Astrocyte of the cerebellum (primary cell): ENCODE data around the gene PRRG2.
"Not testable (repeated sequence)": the region's sequence is repeated elsewhere in the genome, so short reads cannot be mapped to it uniquely, and the experiment has no call there.

ENCODE experiments used
- DNase-seq: peaks from one replicate; pipeline ENCODE4 v3.0.0-alpha.2; 2011; ENCODE audit warnings: low read depth
- H3K4me3 ChIP-seq: 2 replicates; pipeline ENCODE4 v1.5.1; 2011; ENCODE audit warnings: mild to moderate bottlenecking, low read depth, low read length, moderate library complexity
- CTCF ChIP-seq: IDR thresholded peaks from 2 replicates; pipeline ENCODE4 v1.5.1; 2012; ENCODE audit warnings: low read length, low read depth, moderate library complexity, mild to moderate bottlenecking; ENCODE audit errors: missing control alignments
- in situ Hi-C: cut with HindIII; loops from 2 replicates; pipeline ENCODE4 v1.10.0; 2017; ENCODE audit warnings: low sequenced_read_pairs

Gene PRRG2

GRCh38 chr19:49631014-49631588 lies 50.0 kb downstream of the PRRG2 start:
- in situ Hi-C loops, result no loop called here

DNA sequence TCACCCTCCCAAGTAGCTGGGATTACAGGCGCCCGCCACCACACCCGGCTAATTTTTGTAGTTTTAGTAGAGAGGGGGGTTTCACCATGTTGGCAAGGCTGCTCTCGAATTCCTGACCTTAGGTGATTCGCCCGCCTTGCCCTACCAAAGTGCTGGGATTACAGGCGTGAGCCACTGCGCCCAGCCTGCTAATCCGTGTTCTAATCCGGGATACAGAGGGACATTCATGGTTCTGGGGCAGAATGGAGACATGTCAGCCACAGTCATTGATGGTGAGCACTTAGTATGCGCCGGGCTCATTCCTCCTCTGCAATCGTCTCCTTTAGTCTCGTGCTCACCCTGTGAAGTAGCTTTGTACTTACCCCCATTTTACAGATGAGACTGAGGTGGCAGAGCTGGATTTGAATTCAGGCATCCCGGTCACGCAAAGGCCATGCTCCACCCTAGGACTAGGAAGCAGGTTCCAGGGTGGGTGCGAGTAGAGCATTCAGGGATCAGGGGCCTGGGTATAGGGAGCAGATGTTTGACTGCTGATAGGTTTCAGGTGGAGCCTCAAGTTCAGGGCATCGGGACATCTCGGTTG lies 50.6 kb downstream of the PRRG2 start:
- H3K4me3 ChIP-seq, result no peak overlapping the region
- in situ Hi-C loops, result no loop called here
- TF ChIP-seq CTCF, result no peak
- DNase-seq, result no peak

More at GRCh38 chr19:49631014-49631588, 50.0 kb downstream of the PRRG2 start:
- TF ChIP-seq CTCF, result no peak
- no peak for DNase-seq
- H3K4me3 ChIP-seq, result no peak overlapping the region

DNA sequence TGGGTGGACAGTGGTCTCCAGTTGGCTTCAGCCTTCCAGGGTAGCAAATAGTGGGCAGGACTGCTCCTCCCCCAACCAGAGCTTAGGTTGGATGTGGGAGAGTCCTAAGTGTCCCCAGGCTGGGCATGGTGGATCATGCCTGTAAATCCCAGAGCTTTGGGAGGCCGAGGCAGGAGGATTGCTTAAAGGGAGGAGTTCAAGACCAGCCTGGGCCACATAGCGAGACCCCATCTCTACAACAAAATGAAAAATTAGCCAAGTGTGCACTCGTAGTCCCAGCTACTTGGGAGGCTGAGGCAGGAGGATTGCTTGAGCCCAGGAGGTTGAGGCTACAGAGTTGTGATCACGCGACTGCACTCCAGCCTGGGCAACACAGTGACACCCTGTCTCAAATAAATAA lies 51.5 kb downstream of the PRRG2 start:
- H3K4me3 ChIP-seq, result no peak overlapping the region
- in situ Hi-C loops, result no loop called here
- no peak for DNase-seq
- no peak for TF ChIP-seq CTCF

- H3K4me3 ChIP-seq, DNase-seq, in situ Hi-C loops: not testable (repeated sequence)
These were observed 52.2 kb downstream of the PRRG2 start for GRCh38 chr19:49633273-49633672.

DNA sequence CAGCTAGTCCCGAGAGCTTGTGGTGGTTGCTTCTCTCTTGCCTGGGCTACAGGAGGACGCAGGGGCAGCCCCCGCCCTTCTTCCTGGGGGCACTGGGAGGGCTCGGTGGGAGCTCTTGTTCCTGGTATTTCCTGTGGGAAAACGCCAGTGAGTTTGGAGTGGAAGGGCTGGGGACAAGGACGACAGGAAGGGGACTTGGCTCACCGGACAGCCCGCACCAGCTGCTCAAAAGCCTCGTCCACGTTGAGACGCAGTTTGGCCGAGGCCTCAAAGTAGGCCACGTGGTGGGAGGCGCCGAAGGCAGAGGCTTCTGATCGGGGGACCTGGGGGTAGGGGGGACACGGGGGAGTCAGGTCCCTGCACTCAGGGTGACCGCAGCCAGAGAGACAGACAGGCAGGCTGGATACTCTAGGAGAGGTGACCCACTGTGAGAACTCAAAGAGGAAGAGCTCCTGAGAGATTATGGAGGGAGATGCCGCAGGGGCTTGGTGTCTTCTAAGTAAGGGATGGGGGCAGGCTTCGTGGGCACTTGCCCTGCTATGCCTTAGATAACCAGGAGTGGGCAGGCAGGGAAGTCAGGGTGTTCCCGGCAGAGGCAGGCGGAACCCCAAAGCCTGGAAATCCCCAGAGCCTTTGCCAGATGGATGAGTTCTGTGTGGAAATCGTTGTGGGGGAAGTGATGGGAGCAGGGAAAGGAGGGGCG lies 54.6 kb downstream of the PRRG2 start:
- DNase-seq, result no peak
- no peak overlapping the region for H3K4me3 ChIP-seq
- TF ChIP-seq CTCF, result peak; percentile 21
- in situ Hi-C loops, result no loop called here

DNA sequence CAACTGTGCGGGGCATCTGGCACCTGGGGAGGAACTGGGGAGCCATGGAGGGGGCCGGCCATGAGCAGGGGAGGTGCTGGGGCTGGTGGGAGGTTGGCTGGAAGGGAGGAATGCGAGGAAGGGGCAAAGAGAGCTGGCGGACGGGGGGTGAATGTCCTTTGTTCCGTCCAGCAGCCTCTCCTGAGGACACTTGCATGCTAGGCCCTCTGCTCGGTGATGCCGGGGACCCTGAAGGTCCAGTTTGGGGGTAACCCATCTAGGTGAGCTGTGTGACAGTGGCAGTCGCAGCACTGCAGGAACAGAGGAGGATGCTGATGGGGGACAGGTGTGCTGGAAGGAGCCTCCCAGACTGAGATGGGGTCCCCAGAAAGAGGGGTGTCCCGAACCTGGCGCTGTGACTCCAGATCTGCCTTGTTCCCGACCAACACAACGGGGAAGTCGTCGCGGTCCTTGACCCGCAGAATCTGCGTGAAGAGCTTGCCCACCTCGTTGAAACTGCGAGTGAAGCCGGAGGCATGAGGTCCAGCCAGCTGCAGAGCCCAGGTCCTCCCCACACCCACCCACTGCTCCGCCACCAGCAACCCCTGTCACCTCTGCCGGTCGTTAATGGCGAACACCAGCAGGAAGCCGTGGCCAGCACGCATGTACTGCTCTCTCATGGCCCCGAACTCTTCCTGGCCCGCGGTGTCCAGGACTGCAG lies 55.3 kb downstream of the PRRG2 start:
- in situ Hi-C loops, result no loop called here
- no peak for TF ChIP-seq CTCF
- no peak overlapping the region for H3K4me3 ChIP-seq
- DNase-seq, result no peak
